Renal cortical epithelial cell (primary cell): ENCODE measurements around the gene TMEM30A. TPM values are rescaled to one million over a fixed set of nuclear protein-coding genes. Genes with fewer than 3 reads are reported as not detected.

ENCODE experiments used
- DNase-seq: peaks from one replicate; pipeline ENCODE4 v3.0.0-alpha.2; 2011; ENCODE audit warnings: low read depth
- total RNA-seq: library from RNA; depleted of rRNA; stranded (reverse); fragments of >200 nt; gene quantifications from 2 replicates; pipeline ENCODE4 v1.2.3, GENCODE V29; 2014

The TMEM30A gene
- total RNA-seq, 1 donor from 2014 or later, result 346 TPM

DNA sequence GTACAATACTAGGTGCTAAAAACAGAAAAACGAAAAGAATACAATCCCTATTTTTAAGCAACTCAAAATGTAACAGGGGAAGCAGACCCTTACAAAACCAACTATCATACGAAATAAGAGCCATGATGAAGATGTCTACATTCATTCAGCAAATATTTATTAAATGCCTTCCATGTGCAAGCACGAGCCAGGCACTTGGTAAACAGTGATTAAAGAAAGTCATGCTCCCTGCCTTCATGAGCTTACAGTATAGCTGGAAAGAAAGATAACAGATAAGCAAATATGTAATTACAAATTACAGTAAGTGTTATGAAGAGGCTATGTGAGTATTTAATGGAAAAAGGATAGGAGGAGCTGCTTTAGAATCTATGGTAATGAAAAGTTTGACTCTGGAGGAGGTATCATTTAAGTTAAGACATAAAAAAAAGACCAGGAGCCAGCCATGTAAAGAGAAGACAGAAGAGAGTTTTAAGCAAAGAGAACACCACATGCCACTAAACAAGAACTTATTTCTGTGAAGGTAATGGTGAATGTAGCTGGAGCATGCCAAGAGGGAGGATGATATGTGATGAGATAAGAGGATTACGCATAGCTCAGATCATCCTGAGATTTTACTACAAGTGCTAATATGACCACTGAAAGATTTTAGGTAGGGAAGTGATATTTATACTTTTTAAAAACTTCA is 21.7 kb downstream of the TMEM30A start:
- DNase-seq, result no peak

- DNase-seq, result no peak
Measured at GRCh38 chr6:75261299-75261698, 23.3 kb downstream of the TMEM30A start.

DNA sequence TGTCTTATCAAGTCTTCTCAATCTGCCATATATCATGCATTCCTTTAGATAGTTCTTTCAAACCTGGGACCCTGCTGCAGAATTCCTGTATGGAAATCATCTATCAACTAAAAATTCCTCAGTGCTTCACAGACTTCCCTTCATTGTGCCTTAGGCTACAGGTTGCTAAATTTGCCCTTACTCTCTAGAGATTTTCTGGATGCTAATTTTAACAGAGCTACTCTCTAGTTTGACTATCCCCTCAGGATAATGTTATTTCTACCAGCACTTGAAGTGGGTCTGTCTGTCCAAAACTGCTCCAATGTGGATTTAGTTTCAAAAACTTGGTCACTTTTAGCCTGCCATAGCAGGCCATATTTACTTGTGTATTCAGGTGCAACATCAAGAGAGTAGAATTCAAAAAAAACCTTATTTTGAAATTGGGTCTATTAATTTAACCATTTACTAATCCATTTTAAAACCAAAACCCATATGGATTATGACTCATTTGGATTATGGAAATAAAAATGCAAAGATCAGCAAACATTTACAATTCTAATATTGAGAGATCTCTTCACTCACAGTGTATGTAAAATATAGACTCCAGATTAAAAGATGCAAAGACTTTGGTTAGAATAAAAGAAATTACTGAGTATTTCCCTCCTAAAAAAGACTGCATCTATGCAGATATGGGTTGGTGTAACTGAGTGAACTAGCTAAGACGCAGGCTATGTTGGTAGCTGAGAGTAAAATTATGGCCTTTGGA is 27.1 kb downstream of the TMEM30A start:
- DNase-seq, result no peak

- no peak for DNase-seq
Measured at GRCh38 chr6:75250552-75250951, 34.0 kb downstream of the TMEM30A start.

GRCh38 chr6:75249837-75250236 is 34.8 kb downstream of the TMEM30A start:
- DNase-seq, result no peak

DNA sequence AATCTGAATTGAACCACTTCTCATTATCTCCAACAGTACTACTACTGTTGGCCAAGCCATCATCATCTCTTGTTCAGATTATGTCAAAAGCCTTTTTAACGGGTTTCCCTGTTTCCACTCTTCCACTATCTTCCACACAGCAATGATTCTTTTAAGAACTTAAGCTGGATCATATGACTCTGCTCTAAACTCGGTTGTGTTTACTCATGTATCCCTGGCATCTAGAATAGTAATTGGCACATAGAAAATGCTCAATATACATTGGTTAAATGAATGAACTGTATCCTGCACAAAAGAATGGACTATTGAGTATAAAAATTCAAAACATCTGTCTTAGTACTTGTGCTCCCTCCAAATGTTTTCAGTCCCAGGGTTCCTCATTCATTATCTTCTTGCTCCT is 38.2 kb downstream of the TMEM30A start:
- no peak for DNase-seq

DNA sequence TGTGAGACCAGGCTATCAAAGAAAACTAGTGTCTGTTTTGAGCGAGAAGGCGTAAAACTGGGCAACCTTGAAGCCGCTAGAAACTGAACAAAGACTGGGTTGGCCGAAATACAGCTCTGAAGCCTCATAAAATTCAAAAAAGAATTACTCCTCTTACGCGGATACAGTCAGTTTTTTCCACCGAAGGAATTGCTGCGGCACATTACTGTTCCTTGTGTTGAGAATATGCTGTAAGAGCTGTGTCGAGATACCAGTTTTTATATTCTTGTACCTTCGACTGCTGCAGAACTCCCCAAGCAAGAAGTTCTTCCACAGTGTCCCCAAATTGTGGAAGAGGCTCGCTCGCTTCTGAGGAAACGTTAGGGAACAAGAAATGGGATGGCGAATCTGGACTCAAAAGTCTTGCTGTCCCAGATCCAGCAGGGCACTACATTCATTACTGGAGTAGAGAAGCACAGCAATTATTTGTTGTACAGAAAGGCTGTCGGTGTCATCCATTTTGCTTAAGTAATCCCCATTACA is 40.5 kb downstream of the TMEM30A start:
- DNase-seq, result peak; percentile 28

DNA sequence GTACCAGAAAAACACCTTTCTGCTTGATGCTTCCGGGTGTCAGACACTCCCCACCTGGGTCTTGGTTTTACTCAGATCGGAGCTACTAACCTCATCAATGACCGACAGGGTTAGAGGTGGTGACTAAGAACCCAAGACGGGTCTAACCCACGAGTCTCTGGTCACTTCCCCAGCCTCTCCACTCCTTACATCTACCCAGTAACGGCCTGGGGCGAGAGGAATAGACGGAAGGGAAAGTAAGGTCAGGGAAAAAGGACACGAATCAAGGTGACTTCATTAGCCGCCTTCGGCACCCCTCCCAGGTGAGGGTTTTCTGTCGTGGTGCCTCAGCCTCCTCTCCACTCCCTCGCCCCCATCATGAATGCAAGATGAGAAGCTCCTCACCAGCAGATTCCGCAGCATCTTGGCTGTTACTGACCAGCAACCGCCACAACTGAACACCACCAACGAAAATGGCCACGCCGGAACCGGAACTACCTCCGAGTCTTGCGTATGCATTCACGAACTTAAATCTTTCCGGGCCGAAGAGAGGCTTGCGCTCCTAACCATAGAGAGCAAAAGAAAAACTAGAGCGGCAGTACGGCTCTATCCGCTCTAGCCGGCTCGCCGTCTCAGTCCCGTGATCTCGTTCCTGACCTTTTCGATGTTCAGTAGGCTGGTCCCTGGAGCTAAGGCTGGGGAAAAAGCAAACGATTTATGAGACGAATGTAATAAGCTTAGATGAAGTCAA is 41.1 kb downstream of the TMEM30A start, which contains the start of gene COX7A2:
COX7A2 (minus strand) TSS at position 469 of the 730 bp plus-strand sequence; CDS start at position 402, 67 bp downstream.
- DNase-seq, result peak; percentile 98

DNA sequence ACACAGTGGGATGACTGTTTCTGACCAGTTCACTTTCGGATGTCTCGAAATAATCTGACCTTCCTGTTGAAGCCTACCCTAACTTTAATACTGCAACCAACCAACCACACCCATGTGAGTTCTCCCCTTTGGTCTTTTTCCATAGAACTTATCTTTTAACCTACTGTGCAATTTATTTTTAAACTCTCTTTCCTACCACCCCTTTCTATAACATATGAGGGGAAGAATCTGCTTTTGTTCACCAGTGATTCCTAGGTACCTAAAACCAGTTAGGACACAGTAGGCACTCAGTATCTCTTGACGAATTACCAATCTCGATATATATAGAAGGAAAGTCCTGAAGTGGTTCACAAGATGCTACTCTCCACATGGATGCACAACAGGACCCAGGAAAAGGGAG is 48.0 kb downstream of the TMEM30A start:
- DNase-seq, result no peak

- DNase-seq, result no peak
Measured at GRCh38 chr6:75235271-75235670, 49.3 kb downstream of the TMEM30A start.

DNA sequence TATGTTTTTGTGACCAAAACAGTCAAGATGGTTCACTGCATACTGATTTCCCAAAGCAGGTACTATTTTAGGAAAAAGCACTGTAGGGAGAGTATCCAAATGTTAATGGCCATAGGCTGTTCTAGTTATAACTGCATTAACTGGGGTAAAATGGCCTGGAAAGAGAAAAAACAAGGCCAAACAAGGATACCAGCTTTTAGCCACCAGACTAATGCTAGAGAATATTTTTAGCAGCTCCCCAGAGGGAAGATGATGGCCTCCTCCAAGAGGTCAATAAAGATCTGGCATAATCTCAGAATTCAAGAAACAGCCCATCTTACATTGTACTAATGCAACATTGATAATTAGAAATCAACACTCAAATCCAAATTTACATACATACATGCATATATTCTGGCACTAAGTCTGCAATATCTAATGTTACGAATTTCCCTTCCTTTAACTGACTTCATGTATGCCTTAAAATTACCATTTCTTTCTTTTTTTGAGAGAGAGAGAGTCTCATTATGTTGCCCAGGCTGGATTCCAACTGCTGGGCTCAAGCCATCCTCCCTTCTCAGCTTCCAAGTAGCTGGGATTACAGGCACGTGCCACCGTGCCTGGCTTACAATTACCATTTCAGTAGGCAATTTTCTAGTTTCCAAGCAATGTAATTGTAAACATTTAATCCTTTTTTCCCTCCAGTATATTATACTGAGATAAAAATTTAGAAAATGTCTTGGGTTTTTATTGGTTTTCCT is 50.3 kb downstream of the TMEM30A start:
- DNase-seq, result no peak

- DNase-seq, result no peak
Measured at GRCh38 chr6:75233092-75233615, 51.4 kb downstream of the TMEM30A start.

GRCh38 chr6:75230484-75231325 is 53.9 kb downstream of the TMEM30A start:
- DNase-seq, result peak; percentile 56

DNA sequence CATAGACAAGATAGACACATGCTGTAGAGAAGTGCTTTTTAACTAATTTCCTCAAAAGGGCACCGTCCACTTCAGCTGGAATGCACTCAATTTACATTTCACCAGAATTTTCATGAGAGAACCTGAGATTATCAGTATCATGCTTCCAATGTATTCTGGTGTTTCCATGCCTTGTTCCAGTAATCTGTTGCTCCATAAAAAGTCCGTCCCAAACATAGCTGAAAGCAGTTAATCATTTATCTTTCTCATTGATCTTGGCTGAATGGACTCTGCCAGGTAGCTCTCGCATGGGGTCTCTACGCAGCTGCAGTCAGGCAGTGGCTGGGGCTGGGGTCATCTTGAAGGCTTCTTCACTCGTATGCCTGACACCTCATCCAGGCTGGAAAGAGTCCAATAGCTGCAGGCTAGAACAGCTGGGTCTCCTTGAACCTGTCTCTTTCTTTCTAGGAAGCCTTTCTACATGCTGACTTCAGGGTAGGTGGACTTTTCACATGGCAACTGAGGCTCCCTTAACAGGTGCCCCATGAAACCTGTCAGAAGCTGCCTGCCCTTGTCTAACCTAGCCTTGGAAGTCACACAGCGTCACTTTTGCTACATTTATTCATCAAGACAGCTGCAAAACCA is 60.2 kb downstream of the TMEM30A start:
- no peak for DNase-seq

GRCh38 chr6:75223428-75223827 is 61.2 kb downstream of the TMEM30A start:
- no peak for DNase-seq

- no peak for DNase-seq
Measured at GRCh38 chr6:75222261-75222660, 62.3 kb downstream of the TMEM30A start.

- DNase-seq, result no peak
Measured at GRCh38 chr6:75221116-75221515, 63.5 kb downstream of the TMEM30A start.

DNA sequence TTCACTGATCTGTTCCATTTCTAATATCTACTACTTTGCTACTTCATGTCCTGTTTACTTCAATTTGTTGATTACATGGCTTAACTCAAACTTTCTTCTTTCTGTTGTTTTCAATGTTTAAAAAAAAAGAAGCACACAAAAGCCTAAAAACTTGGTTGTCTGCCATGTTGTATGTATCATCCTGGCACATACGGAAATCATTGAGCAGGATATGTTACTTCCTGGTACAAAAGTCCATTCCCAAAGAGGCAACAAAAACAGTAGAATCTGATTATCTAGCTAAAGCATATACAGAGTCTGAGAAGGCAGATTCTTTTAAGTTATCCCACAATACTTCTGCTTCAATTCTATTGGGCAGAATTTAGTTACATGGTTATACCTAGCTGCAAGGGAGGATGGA is 64.2 kb downstream of the TMEM30A start:
- DNase-seq, result no peak

DNA sequence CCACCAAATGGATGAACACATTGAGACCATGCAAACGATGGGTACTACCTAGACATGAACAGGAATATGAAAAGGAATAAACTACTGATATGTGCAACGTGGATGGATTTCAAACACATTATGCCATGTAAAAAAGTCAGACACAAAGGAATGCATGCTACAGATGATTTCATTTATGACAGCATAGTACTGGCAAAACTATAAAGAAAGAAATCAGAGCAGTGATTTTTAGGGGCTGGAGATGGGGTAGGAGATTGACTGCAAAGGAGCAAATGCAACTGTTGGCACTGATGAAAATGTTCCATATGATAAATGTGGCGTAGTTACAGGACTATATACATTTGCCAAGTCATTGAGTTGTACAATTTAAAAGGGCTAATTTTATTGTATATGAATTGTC is 65.3 kb downstream of the TMEM30A start:
- no peak for DNase-seq

DNA sequence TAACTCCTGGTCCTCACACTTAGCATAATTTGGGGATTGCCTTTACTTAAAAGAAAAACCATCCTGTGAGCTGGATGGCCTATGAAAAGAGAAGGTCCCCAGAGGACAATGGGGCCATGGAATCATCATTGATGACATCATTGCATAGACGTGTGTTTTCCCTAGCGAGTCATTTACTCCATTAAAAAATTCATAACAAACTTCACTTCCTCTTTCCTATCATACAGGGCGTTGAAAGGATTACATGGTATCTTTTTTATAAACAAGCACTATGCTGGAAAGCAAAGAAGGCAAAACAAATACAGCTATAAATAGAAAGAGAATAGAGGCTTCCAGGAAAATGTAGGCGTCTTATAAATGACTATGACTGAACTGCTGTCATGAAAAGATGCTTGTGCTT is 67.4 kb downstream of the TMEM30A start:
- DNase-seq, result no peak
